CD1c-positive myeloid dendritic cell (primary cell): ENCODE data around the gene TLL2.
A peak's percentile ranks its signal among the peaks of the same experiment; 100 is the strongest.
"Not testable (repeated sequence)": the region's sequence is repeated elsewhere in the genome, so short reads cannot be mapped to it uniquely, and the experiment has no call there.

Source experiments
- DNase-seq: peaks from one replicate; pipeline ENCODE4 v3.0.0-alpha.2; 2016; ENCODE audit errors: extremely low spot score

The TLL2 gene

DNA sequence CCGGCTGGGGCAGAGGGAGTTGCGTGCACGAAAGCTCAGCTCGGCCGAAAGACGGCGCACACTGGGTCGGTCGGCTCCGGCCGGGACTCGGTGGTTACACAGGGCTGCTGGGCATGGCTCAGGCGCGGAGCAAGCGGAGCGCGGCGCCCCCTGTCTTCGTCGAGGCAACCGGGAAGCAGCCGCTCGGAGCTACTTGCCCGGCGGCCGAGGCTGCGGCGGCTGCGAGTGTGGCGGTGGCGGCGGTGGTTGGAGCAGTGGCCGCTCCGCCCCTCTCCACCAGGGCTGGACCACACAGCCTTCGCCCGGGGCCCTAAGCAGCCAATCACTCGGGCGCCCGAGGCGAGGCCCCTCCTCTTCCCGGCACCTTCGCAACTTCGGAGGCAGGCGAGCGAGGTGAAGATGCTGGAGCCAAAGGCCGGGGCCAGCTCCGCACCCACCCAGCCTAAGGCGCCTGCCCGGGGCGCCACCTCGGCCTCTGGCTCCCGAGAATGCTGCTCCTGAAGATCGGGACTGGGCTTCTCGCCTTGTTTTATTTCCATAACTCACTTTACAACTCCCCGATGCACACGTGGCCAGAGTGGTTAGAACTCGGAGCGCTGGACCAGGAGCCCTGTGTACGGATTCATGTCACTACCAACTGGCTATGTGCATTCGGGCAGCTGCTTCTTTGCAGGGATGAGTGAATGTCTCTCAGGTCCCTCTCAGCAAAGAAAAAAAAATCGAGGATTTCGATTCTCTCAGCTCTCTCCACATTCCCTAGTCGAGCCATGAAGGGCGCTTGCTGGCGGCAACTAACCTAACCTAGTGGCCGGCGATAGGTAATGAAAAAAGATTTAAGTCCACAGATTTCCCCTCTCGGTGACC, at the start of gene TLL2:
TLL2 (minus strand) TSS at position 229 of the 864 bp plus-strand sequence. CDS start 241 bp downstream, outside the sequence.
- DNase-seq: peak; percentile 68

DNA sequence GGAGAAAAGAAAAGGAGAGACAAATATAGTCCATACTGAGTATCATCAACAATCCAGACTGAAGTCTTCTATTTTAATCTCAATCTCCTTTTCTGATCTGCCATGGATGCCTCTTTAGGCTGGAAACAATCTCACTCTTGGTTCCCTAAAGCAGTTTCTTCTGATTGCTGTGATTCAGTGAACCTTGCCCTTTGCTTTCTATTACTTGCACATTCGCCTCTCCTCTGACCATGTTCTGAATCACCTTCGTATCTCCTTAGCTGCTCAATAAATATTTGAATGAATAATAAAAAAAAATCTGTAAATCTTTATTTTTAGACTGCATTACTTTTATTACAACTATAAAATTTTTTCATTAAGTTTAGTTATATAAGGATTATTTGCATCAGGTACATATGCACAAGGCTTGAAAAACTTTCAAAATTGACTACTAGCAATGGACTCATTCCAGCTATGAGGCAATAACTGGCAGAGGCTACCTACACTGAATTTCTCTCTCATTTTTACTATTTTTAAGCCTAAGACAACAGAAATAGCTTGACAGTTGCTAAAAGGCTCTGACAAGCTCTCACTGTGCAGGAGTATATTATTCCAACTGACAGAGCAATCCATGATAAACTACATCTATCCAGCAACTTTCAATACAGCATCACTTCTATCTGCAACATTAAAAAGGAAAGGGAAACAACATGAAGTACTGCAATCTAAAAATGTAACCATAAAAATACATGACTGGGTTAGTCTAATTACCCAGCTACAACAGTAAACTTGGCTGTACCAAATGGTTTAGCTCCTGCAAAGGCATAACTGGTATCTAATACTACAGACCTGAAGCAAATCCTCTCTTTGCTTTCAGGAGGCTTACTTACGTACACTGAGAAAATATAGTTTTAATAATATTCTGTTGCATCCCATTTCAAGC, 47.5 kb upstream of the TLL2 start:
- no peak for DNase-seq

DNA sequence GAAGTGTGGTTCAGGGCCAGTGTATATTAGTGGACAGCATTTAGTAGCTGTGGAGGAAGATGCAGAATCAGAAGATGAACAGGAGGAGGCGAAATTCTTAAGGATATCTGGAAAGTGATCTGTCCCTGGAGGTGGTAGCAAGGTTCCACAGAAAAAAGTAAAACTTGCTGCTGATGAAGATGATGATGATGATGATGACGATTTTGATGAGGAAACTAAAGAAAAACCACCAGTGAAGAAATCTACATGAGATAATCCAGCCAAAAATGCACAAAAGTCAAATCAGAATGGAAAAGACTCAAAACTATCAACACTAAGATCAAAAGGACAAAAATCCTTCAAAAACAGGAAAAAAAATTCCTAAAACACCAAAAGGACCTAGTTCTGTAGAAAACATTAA, 46.8 kb upstream of the TLL2 start:
- DNase-seq: no peak

DNA sequence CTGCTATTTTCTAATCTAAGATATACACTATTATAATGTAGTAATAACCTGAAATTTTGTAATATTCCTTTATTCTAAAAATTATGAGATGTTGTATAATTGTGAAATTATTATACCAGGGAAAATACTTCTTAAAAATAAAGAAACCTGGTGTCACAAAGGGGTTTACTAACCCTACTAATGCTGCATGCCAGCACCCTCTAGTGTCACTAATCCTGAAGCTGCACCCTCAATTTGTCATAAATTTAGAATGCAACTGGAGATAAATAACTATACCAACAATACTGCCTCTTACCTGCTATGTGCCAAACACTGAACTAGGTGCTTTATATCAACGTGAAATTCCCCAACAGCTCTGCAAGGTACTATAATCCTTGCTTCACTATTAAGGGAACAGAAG, 42.3 kb upstream of the TLL2 start:
- DNase-seq: no peak

DNA sequence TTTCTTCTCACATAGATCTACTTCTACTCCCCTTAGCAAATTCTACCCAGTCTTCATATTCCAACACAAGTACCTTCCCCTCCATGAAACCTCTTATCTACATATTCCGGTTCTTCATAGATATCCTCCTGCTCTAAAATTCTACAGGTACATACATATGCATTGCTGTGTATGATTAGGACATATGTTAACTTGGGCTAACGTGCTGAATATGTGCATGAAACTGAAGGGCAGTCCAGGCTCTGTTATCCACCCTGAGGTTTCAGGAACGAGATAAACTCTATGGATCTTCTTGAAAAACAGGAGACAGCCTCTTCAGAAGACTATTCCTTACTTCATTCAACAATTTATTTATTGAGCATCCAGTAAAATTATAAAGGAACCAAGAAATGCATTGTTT, 41.6 kb upstream of the TLL2 start:
- no peak for DNase-seq

DNA sequence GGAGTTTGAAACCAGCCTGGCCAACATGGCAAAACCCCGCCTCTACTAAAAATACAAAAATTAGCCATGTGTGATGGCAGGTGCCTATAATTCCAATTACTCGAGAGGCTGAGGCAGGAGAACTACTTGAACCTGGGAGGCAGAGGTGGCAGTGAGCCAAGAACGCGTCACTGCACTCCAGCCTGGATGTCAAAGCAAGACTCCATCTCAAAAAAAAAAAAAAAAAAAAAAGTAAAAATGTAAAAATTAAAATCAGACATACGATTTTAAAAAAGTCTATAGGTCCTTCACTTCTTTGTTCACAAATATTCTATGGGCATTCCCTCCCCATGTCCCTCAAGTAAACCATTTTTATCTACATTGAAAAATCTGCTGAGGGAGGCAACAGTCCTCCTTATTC, 34.9 kb upstream of the TLL2 start:
- DNase-seq: no peak

DNA sequence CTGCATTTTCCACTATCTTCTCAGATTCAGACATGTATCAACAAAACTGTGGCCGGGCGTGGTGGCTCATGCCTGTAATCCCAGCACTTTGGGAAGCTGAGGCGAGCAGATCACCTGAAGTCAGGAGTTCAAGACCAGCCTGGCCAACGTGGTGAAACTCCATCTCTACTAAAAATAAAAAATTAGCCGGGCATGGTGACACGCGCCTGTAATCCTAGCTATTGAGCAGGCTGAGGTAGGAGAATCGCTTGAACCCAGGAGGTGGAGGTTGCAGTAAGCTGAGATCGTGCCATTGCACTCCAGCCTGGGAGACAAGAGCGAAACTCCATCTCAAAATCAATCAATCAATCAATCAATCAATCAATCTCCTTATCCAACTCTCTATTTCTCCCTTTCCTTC, 31.8 kb upstream of the TLL2 start:
- DNase-seq: not testable (repeated sequence)

DNA sequence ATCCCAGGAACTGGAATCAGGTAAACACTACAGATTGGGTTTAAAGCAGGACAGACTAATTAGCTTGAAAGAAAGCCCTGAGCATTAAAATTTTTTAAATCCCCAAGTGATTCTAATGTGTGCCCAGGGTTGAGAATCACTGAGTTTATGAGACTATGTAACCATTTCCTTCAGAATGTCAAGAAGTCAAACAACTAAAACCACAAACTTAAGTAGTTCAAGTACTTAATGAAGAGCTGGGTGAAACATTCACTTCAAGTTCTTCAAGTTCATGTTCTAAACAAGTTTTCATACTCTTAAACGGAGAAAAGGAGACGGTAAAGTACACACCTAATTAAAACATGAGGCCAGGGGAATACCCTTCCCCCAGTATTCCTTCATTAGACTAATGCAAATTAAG, 28.2 kb upstream of the TLL2 start:
- no peak for DNase-seq

DNA sequence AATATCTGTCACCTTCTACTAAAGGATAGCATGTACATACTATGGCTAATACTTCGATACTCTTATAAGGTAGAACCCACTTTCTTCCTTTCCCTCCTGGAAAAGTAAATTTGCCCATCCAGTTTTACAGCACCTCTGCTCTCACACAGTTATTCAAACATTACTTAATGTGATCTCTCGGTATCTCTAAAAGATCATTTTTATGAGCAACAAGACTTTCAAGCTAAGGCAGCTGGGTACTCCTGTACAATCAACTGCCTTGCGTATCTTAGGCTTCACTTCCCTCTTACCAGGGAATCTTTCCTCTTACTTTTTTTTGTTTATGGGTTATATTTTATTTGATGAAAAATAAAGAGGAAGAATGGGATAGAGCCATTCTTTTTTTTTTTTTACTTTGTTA, 26.5 kb upstream of the TLL2 start:
- no peak for DNase-seq

DNA sequence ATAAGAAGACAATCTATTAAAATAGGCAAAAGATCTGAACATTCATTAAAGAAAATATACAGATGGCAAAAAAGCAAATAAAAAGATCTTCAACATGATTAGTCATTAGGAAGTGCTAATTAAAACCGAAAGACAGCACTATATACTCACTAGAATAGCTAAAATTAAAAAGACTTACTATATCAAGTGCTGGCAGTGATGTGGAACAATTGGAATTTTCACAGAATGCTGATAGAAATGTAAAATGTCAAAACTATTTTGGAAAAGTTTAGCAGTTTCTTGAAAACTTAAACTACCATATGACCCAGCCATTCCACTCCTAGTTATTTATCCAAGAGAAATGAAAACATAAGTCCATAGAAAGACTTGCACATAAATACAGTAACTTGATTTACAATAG, 25.0 kb upstream of the TLL2 start:
- no peak for DNase-seq

DNA sequence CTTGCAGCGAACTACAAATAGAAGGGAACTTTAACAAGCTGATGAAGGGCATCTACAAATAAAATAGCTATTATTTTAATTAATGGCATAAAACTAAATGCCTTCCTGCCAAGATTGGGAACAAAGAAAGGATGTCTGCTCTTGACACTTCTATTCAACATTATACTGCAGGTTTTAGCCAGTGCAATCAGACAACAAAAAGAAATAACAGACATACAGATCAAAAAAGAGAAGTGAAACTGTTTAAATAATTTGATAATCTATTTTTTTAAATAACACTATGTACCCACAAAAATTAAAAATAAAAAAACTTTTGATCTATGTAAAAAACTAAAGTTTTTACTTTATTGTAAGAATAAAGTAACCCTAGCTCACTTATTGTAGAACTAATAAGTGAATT, 22.4 kb upstream of the TLL2 start:
- DNase-seq: no peak

DNA sequence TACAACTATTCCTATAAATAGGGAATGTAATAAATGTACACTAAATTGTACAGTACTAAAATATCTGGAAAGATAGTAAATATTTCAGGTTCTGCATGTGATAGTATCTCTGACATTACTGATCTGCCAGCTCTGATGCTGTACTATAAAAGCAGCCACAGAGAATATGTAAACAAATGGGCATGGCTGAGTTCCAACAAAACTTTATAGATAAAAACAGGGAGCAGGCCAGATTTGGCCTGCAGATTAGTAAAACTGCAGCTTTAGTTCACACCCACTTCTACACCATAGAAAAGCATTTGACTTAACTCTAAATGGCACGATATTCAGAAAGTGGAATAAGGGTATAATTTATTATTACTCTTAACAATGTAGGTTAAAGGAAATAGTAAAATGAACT, 18.8 kb upstream of the TLL2 start:
- DNase-seq: no peak

DNA sequence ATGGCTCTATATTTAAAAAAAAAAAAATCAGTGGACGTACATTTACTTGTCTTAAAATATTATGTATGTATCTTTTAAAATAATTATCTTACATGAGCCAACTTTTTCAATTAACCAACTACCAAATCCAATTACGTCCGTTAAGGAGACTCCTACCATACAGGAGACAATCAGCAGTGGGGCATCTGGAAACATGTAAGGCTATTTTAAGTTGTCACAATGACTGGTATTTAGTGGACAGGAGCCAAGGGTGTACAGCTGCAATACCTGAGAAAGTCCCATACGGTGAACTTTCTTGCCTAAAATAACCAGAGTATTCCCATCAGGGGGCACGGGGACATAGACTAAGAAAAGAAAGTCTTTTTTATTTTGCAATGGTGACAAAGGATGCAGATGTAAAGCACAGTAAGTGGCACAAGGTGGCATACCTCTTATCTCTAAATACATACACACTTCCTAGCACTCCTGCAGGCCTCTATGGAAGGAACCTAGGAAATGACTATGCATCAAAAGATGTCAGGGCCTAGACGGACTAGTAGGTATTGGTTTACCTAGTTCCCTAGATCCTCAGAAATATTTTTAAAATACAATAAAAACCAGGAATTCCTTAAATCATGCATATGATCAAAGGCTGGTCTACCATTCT, 16.0 kb upstream of the TLL2 start:
- no peak for DNase-seq

DNA sequence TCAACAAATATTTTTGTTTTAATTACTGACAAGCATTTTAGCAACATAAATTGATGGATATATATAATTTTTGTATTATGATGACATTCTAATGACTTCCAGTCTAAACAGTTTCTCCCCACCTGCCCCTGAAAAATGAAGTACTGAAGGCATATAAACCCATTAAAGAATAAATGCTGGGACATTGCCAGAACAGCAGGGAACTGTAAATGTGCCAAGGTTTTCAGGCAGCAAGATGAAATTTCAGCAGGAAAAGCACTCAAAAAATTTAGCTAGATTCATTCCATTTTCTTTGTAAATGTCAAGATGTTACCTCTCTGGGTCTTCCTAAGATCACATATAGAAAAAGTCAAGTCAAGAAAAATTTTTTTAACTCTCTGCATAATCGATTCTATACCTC, 11.0 kb upstream of the TLL2 start:
- no peak for DNase-seq

DNA sequence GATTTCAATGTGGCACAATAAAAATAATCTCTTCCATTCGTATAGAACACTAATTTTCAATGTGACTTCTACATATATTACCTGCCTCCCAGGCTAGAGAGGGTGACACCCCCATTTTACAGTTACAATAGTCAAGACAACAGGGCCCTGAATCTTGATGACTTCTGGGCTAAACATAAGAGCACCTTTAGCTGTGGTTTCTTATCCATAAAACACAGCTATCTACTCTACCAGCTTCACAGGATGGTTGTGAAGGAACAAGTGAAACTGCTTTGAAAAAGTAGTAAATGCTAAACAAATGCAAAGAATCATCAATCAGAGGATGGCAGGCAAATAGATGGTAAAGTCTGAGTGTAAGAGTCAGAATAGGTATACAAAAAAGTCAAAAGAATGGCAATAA, 3.6 kb upstream of the TLL2 start:
- DNase-seq: no peak

DNA sequence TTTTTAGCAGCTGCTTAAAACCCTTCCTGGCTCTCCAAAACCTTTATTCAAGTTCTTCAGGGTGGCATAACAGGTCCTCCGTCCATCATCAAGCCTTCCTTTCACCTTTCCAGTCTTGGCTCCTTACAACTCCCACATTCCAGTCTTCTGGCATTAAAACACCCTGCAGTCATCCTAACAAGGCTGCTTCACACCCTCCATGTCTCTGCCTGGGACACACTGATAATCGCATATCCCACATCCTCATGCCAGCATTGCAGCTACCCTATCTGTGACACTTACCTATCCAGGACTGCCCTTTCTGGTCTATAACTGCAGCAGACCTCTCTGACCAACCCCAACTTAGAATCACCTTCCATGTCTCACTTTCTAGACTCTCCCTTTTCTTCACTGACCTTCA, 2.6 kb upstream of the TLL2 start:
- DNase-seq: no peak

DNA sequence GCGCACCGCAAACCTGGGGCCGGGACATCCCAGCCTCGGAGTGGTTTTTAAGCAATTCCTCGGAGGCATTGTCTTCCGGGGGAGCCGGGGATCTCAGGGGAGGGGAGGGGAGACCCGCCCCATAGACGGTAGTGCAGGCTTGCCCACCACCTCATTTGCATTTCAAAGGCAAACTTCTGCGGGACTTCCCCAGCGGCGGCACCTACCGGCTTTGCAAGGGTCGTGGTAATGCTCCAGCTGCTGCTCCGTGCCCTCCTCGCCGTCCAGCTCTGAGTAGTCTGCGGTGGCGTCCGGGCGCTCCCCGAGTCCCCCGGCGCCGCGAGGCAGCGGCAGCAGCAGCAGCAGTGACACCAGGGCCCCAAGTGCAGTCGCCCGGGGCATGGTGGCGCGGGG, 425 bp downstream of the TLL2 start:
- no peak for DNase-seq

DNA sequence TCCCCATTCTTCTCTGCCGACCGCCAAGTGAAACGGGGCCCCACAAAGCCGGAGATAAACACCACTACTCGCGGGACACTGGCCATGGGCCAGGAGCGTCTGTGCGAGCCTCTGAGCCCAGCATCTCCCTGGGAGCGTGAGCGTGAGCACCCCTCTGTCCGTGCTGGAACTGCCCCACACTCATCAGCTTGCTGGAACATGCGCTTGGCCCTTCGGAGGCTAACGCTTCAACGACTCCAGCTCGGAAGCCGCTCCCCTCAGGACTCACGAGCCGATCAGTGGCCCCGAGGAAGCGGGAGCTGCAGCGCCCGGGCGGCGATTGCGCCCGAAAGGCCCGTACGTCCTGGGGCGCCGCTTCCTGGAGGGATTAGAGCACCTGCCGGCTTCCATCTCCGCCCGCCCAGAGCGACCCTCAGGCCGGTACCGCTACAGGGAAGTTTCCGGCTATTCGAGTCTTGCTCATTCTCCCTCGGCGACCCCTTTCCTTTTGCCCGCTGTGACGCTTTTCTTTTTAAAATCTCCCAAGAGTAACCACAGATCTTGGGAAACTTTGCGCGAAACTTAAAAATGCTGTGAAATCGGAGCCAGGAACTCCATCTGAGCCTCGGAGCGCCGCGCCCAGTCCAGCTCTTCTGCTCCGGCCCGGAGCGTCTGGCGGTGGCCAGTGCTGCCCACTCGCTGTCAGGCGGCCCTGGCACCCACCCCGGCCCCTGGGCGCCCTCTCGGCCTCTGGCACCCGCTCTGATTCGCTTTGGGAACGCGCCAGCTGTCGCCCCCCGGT, 1.0 kb downstream of the TLL2 start:
- DNase-seq: peak; percentile 12

DNA sequence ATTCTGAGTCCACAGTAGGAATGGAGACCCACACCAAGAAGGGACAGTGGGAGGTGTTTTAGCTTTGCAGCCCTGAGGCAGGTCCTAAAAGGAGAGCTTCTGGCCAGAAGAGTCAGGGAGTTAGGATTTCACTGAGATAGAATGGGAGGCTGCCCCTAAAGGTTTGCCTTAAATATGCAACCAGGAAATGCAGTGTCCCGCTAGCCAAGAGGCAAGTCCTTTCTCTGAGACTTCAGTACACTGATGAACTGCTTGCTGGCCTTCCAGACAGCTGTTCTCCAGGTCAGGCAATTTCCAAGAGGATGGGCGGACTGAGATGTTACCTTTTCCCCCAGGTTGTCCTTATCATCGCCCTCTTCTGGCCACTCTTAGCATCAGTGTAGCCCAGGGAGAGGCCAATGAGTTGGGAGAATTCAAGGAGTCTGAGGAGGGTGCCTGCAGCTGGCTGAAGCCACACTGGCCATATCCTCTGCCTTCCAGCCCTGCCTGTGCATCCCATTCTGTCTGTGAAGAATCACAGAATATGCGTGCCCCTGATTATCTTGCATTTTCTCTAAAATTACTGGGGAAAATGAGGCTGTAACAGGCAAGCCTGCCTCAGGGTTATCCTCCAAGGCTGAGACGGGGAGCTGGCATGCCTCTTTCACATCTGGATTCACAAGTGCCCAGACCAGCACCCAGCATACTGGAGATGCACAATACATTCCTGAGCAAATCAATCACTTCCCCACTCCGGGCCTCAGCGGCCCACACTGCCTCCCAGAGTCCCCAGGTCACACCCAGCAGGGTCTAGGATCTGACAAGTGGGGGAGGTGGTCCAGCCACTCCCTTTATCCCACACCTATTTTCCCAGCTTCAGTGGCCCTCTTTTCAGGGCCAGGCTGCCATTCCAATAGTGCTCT, 2.4 kb downstream of the TLL2 start:
- no peak for DNase-seq

DNA sequence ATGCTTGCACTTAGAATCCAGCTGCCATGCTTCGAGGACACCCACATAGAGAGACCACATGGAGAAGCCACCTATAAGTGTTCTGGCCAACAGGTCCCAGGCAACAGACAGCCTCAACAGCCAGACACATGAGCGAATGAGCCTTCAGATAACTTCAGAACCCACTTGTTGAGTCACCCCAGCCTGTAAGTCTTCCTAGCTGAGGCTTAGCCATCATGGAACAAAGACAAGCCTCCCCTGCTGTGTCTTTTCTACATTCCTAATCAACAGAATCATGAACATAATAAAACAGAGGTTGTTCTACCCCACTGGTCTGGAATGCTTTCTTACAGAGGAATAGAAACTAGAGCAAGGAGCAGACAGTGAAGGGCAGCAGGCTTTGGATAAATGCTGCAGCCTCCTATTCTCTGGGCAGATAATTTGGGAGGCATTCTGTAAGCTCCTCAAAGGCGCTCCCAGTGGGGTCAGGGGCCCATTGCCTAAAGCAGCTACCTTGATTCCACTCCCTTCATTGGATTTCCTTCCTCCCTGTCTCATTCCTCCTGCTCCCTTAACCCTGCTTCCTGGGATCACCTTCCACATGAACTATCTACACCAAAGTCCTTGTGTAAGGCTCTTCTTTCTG, 4.6 kb downstream of the TLL2 start:
- DNase-seq: no peak
